ENCODE measurements around the gene FOCAD. TPM values are rescaled to one million over a fixed set of nuclear protein-coding genes. Genes with fewer than 3 reads are reported as not detected.

FOCAD gene
- total RNA-seq, 4 donors from 2014 or later, result 17.6 to 27.2 (median 20.1) TPM

GRCh38 chr9:20808002-20808401 is 123.9 kb downstream of the FOCAD start:
- Histone ChIP-seq H3K9me3 (no peaks in the 10 kb centered on the region), H3K27ac (replicated peaks in 1 of 4) (no peak overlapping the region), H3K4me1 (no peaks in the 10 kb centered on the region), H3K36me3 (no peaks in the 10 kb centered on the region), H3K4me3 (no peak overlapping the region), H3K27me3 (no peaks in the 10 kb centered on the region)
- DNase-seq (ENCODE audit: extremely low spot score), result no peak
- intact Hi-C loops (cut with DNase I), result no loop called here
- WGBS, result 89% methylated on average over 8 of the region's 8 CpGs
- TF ChIP-seq CTCF (IDR thresholded peaks at IDR 0.05) (no peak), EP300 (IDR thresholded peaks at IDR 0.05) (no peak), POLR2A (IDR thresholded peaks at IDR 0.05; ENCODE audit: low read depth) (no peak), POLR2AphosphoS5 (IDR thresholded peaks at IDR 0.05) (no peak)

- Histone ChIP-seq H3K27me3 (no peaks in the 10 kb centered on the region), H3K36me3 (no peaks in the 10 kb centered on the region), H3K4me1 (peaks cover 0 to 9% (median 6%) of the 10 kb centered on the region in 4 donors), H3K27ac (replicated peaks in 1 of 4) (no peak overlapping the region), H3K9me3 (no peaks in the 10 kb centered on the region), H3K4me3 (no peak overlapping the region)
- no peak for TF ChIP-seq CTCF (IDR thresholded peaks at IDR 0.05)
- no peak for DNase-seq (ENCODE audit: extremely low spot score)
- intact Hi-C loops (cut with DNase I), result no loop called here
Measured at GRCh38 chr9:20811872-20812271, 127.8 kb downstream of the FOCAD start.

GRCh38 chr9:20815923-20816703 is 132.1 kb downstream of the FOCAD start:
- H3K36me3 ChIP-seq, result peaks cover 0 to 7% (median 0%) of the 10 kb centered on the region in 4 donors
- 66% methylated on average over 5 of the region's 5 CpGs for WGBS
- intact Hi-C loops (cut with DNase I), result no loop called here
- H3K9me3 ChIP-seq, result no peaks in the 10 kb centered on the region
- no peak overlapping the region for H3K4me3 ChIP-seq
- DNase-seq (ENCODE audit: extremely low spot score), result no peak
- H3K27me3 ChIP-seq, result no peaks in the 10 kb centered on the region
- TF ChIP-seq POLR2A (IDR thresholded peaks at IDR 0.05; ENCODE audit: low read depth) (no peak), POLR2AphosphoS5 (IDR thresholded peaks at IDR 0.05) (no peak), CTCF (IDR thresholded peaks at IDR 0.05) (no peak)
- H3K27ac ChIP-seq (replicated peaks in 1 of 4), result no peak overlapping the region
- H3K4me1 ChIP-seq, result peaks cover 0 to 9% (median 6%) of the 10 kb centered on the region in 4 donors

GRCh38 chr9:20823051-20823450 is 139.0 kb downstream of the FOCAD start:
- no peak for TF ChIP-seq EP300 (IDR thresholded peaks at IDR 0.05)
- TF ChIP-seq CTCF (IDR thresholded peaks at IDR 0.05), result no peak
- no peak for TF ChIP-seq POLR2AphosphoS5 (IDR thresholded peaks at IDR 0.05)
- no peak for TF ChIP-seq POLR2A (IDR thresholded peaks at IDR 0.05; ENCODE audit: low read depth)
- H3K4me1 ChIP-seq, result no peaks in the 10 kb centered on the region
- no peak overlapping the region for H3K27ac ChIP-seq (replicated peaks in 1 of 4)
- H3K4me3 ChIP-seq, result no peak overlapping the region
- H3K36me3 ChIP-seq, result peaks cover 0 to 13% (median 8%) of the 10 kb centered on the region in 4 donors
- intact Hi-C loops (cut with DNase I), result no loop called here
- H3K9me3 ChIP-seq, result no peaks in the 10 kb centered on the region
- no peaks in the 10 kb centered on the region for H3K27me3 ChIP-seq
- DNase-seq (ENCODE audit: extremely low spot score), result no peak

GRCh38 chr9:20831028-20831427 is 147.0 kb downstream of the FOCAD start:
- 86% methylated on average over 3 of the region's 3 CpGs for WGBS

More at GRCh38 chr9:20831028-20831427, 147.0 kb downstream of the FOCAD start:
- Histone ChIP-seq H3K36me3 (peaks cover 0 to 3% (median 0%) of the 10 kb centered on the region in 4 donors), H3K27ac (replicated peaks in 1 of 4) (no peak overlapping the region), H3K27me3 (no peaks in the 10 kb centered on the region), H3K4me1 (peaks cover 0 to 10% (median 3%) of the 10 kb centered on the region in 4 donors), H3K4me3 (no peak overlapping the region), H3K9me3 (no peaks in the 10 kb centered on the region)
- TF ChIP-seq POLR2AphosphoS5 (IDR thresholded peaks at IDR 0.05) (no peak), POLR2A (IDR thresholded peaks at IDR 0.05; ENCODE audit: low read depth) (no peak), CTCF (IDR thresholded peaks at IDR 0.05) (no peak), EP300 (IDR thresholded peaks at IDR 0.05) (no peak)
- intact Hi-C loops (cut with DNase I), result no loop called here
- no peak for DNase-seq (ENCODE audit: extremely low spot score)

All from esophagus muscularis mucosa (tissue), 4 donors.